ENCODE results near the gene MAP3K2. TPM values are rescaled to one million over a fixed set of nuclear protein-coding genes. Genes with fewer than 3 reads are reported as not detected.
"Not testable (repeated sequence)": the region's sequence is repeated elsewhere in the genome, so short reads cannot be mapped to it uniquely, and the experiment has no call there.

MAP3K2 gene
- total RNA-seq, 1 donor from 2014 or later = 36.6 TPM

- H3K36me3 ChIP-seq = no peaks in the 10 kb centered on the region
- H3K27me3 ChIP-seq = no peaks in the 10 kb centered on the region
- intact Hi-C loops (cut with DNase I) = no loop called here
- H3K4me1 ChIP-seq = peaks cover 53% of the 10 kb centered on the region
- TF ChIP-seq CTCF (IDR thresholded peaks at IDR 0.05) (no peak), POLR2AphosphoS5 (IDR thresholded peaks at IDR 0.05; ENCODE audit: insufficient read depth in 1 of 2, low read depth in 1 of 2) (no peak), POLR2A (IDR thresholded peaks at IDR 0.05) (no peak)
- H3K4me3 ChIP-seq = no peak overlapping the region
- no peaks in the 10 kb centered on the region for H3K9me3 ChIP-seq
- peak overlapping the region; percentile 66 for H3K27ac ChIP-seq
- DNase-seq (ENCODE audit: extremely low spot score in 2 of 2) = no peak
Measured at GRCh38 chr2:127411653-127412369, 24.0 kb upstream of the MAP3K2 start.

GRCh38 chr2:127410871-127411652, 23.3 kb upstream of the MAP3K2 start:
- no peak overlapping the region for H3K4me3 ChIP-seq

GRCh38 chr2:127409716-127410115, 21.9 kb upstream of the MAP3K2 start:
- Histone ChIP-seq H3K27ac (peak overlapping the region; percentile 66), H3K4me1 (peaks cover 38% of the 10 kb centered on the region)
- not testable (repeated sequence) for H3K27me3 ChIP-seq, H3K36me3 ChIP-seq, H3K4me3 ChIP-seq, H3K9me3 ChIP-seq
- DNase-seq (ENCODE audit: extremely low spot score in 2 of 2) = peak; percentile 31 to 52
- intact Hi-C loops (cut with DNase I) = loop anchor here (2.0 kb wide), 1 partner anchor 23 kb away; the partner anchor contains the start of gene MAP3K2

More at GRCh38 chr2:127410871-127411652, 23.3 kb upstream of the MAP3K2 start:
- Histone ChIP-seq H3K36me3 (no peaks in the 10 kb centered on the region), H3K9me3 (no peaks in the 10 kb centered on the region), H3K4me1 (peaks cover 46% of the 10 kb centered on the region), H3K27ac (peak overlapping the region; percentile 66), H3K27me3 (no peaks in the 10 kb centered on the region)
- peak in 1 of 2 donors; percentile 63 for TF ChIP-seq POLR2AphosphoS5 (IDR thresholded peaks at IDR 0.05; ENCODE audit: insufficient read depth in 1 of 2, low read depth in 1 of 2)
- TF ChIP-seq POLR2A (IDR thresholded peaks at IDR 0.05) = no peak
- intact Hi-C loops (cut with DNase I) = no loop called here
- DNase-seq (ENCODE audit: extremely low spot score in 2 of 2) = no peak

- Histone ChIP-seq H3K36me3 (no peaks in the 10 kb centered on the region), H3K9me3 (no peaks in the 10 kb centered on the region), H3K4me1 (peaks cover 31% of the 10 kb centered on the region), H3K4me3 (peak overlapping the region in 1 of 2 donors; percentile 66), H3K27ac (peak overlapping the region; percentile 96), H3K27me3 (no peaks in the 10 kb centered on the region)
- TF ChIP-seq POLR2A (IDR thresholded peaks at IDR 0.05) = no peak
- TF ChIP-seq CTCF (IDR thresholded peaks at IDR 0.05) = no peak
- TF ChIP-seq POLR2AphosphoS5 (IDR thresholded peaks at IDR 0.05; ENCODE audit: insufficient read depth in 1 of 2, low read depth in 1 of 2) = peak in 1 of 2 donors; percentile 4
- DNase-seq (ENCODE audit: extremely low spot score in 2 of 2) = no peak
- intact Hi-C loops (cut with DNase I) = loop anchor here (2.0 kb wide), 1 partner anchor 22 kb away; the partner anchor contains the start of gene MAP3K2
Measured at GRCh38 chr2:127408807-127409099, 21.0 kb upstream of the MAP3K2 start.

GRCh38 chr2:127408004-127408806, 20.4 kb upstream of the MAP3K2 start:
- H3K27ac ChIP-seq = peak overlapping the region; percentile 96
- no peaks in the 10 kb centered on the region for H3K27me3 ChIP-seq
- TF ChIP-seq POLR2A (IDR thresholded peaks at IDR 0.05) (peak in 1 of 2 donors; percentile 60), CTCF (IDR thresholded peaks at IDR 0.05) (no peak), POLR2AphosphoS5 (IDR thresholded peaks at IDR 0.05; ENCODE audit: insufficient read depth in 1 of 2, low read depth in 1 of 2) (peak in 1 of 2 donors; percentile 31)
- peaks cover 28% of the 10 kb centered on the region for H3K4me1 ChIP-seq
- intact Hi-C loops (cut with DNase I) = loop anchor here (2.0 kb wide), 1 partner anchor 21 kb away; the partner anchor contains the start of gene MAP3K2
- H3K36me3 ChIP-seq = no peaks in the 10 kb centered on the region
- H3K4me3 ChIP-seq = peak overlapping the region; percentile 50 to 66
- peak in 1 of 2 donors; percentile 90 for DNase-seq (ENCODE audit: extremely low spot score in 2 of 2)
- no peaks in the 10 kb centered on the region for H3K9me3 ChIP-seq
